Measurements from ENCODE around the gene TBC1D9B.

Gene TBC1D9B

DNA sequence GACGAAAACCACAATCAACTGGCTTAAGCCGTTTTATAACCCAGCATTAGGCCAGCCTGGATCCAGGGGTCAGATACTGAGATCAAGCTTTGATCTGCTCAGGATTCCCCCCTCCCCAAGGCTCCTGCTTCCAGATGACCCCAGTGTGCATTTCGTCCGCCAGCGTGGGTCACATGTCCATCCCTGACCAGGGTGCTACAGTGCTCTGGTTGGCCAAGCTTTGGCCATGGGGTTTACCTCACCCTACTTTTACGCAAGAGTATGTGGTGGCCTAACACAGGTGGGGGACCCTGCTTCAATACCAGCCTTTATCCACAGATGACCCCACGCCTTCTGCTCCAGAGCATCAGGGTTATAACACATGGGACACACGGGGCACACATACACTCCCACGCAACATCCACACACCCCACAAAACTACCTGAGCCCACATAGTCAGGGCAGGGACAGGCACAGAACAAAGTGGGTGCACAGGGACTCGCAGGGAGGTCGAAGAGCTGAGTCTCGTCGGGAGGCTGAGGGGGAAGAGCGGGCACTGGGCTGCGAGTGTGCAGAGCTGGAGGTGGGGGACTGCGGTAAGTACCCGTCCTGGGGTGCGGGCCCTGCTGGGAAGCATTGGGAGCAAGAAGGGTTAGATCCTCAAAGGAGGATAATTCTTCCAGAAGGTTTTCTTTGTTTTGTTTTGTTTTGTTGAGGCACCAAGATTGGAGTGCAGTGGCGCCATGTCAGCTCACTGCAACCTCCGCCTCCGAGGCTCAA is 92.0 kb downstream of the TBC1D9B start:
- no peak for DNase-seq (ENCODE audit: insufficient read length, low spot score)
- TF ChIP-seq PAX5 (IDR thresholded peaks at IDR 0.05; ENCODE audit: insufficient read depth, low read length, severe bottlenecking) = no peak
- no peak for TF ChIP-seq SPI1 (IDR thresholded peaks at IDR 0.05; ENCODE audit: low read depth, low read length)
- no peak for TF ChIP-seq POLR2A (IDR thresholded peaks at IDR 0.05; ENCODE audit: low read depth, low read length)
- no peak for TF ChIP-seq TAF1 (IDR thresholded peaks at IDR 0.05; ENCODE audit: low read depth, low read length)
- no peak for TF ChIP-seq POU2F2 (IDR thresholded peaks at IDR 0.05; ENCODE audit: low read depth, low read length)
- TF ChIP-seq POLR2AphosphoS5 (IDR thresholded peaks at IDR 0.05; ENCODE audit: low read depth, low read length) = no peak
- no peak for FAIRE-seq

DNA sequence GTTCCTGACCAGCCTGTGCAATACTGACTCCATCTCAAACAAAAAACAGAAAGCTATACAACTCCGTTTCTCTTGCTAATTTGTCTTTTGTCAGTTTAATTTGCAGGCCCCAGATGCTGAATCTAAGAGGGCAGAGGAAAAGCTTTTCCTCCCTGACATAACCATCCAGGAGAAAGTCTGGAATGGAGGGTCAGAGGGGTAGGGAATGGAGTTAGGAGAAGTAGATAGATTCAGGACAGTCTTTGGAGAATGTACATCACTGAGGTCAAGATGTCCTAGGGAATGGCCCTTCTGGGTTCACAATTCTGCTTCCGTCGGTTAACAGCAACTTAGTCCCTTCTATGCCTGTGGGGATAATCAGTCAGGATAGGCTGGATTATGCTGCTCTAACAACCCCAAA is 93.6 kb downstream of the TBC1D9B start:
- TF ChIP-seq POU2F2 (IDR thresholded peaks at IDR 0.05; ENCODE audit: low read depth, low read length) = no peak
- no peak for TF ChIP-seq POLR2AphosphoS5 (IDR thresholded peaks at IDR 0.05; ENCODE audit: low read depth, low read length)
- TF ChIP-seq SPI1 (IDR thresholded peaks at IDR 0.05; ENCODE audit: low read depth, low read length) = no peak
- no peak for TF ChIP-seq TAF1 (IDR thresholded peaks at IDR 0.05; ENCODE audit: low read depth, low read length)
- no peak for TF ChIP-seq POLR2A (IDR thresholded peaks at IDR 0.05; ENCODE audit: low read depth, low read length)
- no peak for TF ChIP-seq PAX5 (IDR thresholded peaks at IDR 0.05; ENCODE audit: insufficient read depth, low read length, severe bottlenecking)
- DNase-seq (ENCODE audit: insufficient read length, low spot score) (no peak), FAIRE-seq (no peak)

DNA sequence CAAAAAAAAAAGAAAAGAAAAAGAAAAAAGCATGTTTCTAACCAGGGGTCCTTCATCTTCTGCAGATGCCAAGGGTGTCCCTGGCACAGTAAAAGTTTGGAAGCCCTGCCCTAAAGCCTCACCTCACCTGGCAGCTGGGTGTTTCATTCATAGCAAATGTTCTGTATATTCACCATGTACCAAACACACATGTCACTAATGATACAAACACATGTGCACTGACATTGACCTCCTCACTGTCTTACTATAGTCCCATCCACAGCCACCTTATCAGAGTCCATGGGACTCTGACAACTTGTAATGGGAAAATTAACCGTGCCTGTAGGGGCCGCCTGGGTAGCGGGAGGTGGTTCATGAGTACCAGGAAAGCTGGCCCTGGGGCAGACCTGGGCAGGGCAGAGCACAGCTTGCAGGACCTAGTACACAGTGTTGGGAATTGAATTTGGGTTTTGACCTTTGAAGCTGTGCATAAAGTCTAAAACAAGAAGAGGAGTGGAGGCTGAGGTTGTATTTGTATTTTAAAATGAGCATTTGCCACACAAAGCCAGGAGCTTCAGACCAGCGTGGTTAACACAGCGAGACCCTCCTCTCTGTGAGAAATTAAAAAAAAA is 94.6 kb downstream of the TBC1D9B start:
- no peak for FAIRE-seq
- TF ChIP-seq TAF1 (IDR thresholded peaks at IDR 0.05; ENCODE audit: low read depth, low read length) (no peak), SPI1 (IDR thresholded peaks at IDR 0.05; ENCODE audit: low read depth, low read length) (no peak), POLR2AphosphoS5 (IDR thresholded peaks at IDR 0.05; ENCODE audit: low read depth, low read length) (no peak), POLR2A (IDR thresholded peaks at IDR 0.05; ENCODE audit: low read depth, low read length) (no peak), POU2F2 (IDR thresholded peaks at IDR 0.05; ENCODE audit: low read depth, low read length) (no peak), PAX5 (IDR thresholded peaks at IDR 0.05; ENCODE audit: insufficient read depth, low read length, severe bottlenecking) (no peak)

DNA sequence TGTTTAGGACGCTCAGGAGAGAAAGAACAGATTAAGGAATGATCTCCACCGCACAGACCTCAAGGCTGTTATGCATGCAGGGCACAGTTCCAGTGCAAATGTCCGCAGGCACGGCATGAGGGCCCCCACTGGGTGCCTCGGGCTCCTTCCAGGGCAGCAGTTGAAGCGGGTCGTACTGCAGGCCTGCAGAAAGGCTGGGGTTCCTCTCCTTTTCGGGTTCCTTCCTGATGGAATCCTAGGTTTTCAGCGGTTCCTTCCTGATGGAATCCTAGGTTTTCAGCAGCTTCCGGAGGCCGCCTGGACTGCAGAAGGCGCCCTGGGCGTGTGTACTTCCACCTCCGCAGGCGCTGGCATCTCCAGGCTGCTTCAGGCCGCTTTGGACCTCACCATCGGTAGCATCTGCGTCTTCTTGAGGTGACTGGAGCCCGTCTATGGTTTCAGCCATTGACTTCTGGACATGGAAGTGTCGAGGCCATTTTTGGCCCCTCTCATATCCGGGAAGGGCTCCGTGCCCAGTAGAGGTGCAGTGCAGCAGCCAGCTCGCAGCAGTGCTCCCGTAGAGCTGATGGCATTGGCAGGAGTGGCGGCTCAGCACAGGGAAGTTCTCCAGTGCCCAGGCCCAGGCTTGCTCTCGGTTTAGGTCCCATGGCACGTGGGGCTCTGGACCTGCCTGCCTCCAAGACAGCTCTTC is 95.4 kb downstream of the TBC1D9B start:
- TF ChIP-seq SPI1 (IDR thresholded peaks at IDR 0.05; ENCODE audit: low read depth, low read length) (no peak), POLR2AphosphoS5 (IDR thresholded peaks at IDR 0.05; ENCODE audit: low read depth, low read length) (no peak), PAX5 (IDR thresholded peaks at IDR 0.05; ENCODE audit: insufficient read depth, low read length, severe bottlenecking) (no peak), POU2F2 (IDR thresholded peaks at IDR 0.05; ENCODE audit: low read depth, low read length) (no peak), POLR2A (IDR thresholded peaks at IDR 0.05; ENCODE audit: low read depth, low read length) (no peak), TAF1 (IDR thresholded peaks at IDR 0.05; ENCODE audit: low read depth, low read length) (no peak)
- no peak for DNase-seq (ENCODE audit: insufficient read length, low spot score)
- FAIRE-seq = no peak

More for the DNA sequence above, 94.6 kb downstream of the TBC1D9B start:
- DNase-seq (ENCODE audit: insufficient read length, low spot score) = no peak
